K562 (cell line): Measurements from ENCODE around the gene MYBPHL. TPM values are rescaled to one million over a fixed set of nuclear protein-coding genes. Genes with fewer than 3 reads are reported as not detected.

Experiments used
- ADNP ChIP-seq: fragments of 200-800 bp; sonication (Bioruptor generic); IDR thresholded peaks from 2 replicates; pipeline ENCODE4 v1.6.1; 2016; ENCODE audit warnings: missing genetic modification characterization, missing compliant biosample characterization
- CHD2 ChIP-seq: IDR thresholded peaks from 2 replicates; pipeline ENCODE4 v1.6.1; 2011; ENCODE audit warnings: low read depth, low read length
- DMBX1 ChIP-seq: fragments of 250-450 bp; sonication (Bioruptor Pico); IDR thresholded peaks from 2 replicates; pipeline ENCODE4 v1.8.0; 2022; ENCODE audit warnings: inconsistent platforms, mild to moderate bottlenecking, moderate library complexity, borderline replicate concordance
- EHMT2 ChIP-seq: fragments of 450-650 bp; IDR thresholded peaks from 2 replicates; pipeline ENCODE4 v1.6.1; 2018; ENCODE audit warnings: antibody characterized with exemption
- MEF2A ChIP-seq: IDR thresholded peaks from 2 replicates; pipeline ENCODE4 v1.6.1; 2011; ENCODE audit warnings: low read depth, mild to moderate bottlenecking, low read length, moderate library complexity; ENCODE audit not compliant: control insufficient read depth
- NFATC3 ChIP-seq: fragments of 450-650 bp; IDR thresholded peaks from 2 replicates; pipeline ENCODE4 v1.6.1; 2017; ENCODE audit warnings: mild to moderate bottlenecking
- NRF1 ChIP-seq, 2 experiments: fragments of 450-650 bp; IDR thresholded peaks in 1 of 2; conservative IDR thresholded peaks in 1 of 2; 2 replicates each; pipeline ENCODE4 v1.6.1; 2014; ENCODE audit warnings: mild to moderate bottlenecking in 2 of 2
- PHF8 ChIP-seq: fragments of 200-600 bp; sonication (generic); IDR thresholded peaks from 2 replicates; pipeline ENCODE4 v1.6.1; 2012; ENCODE audit warnings: mixed run types, mild to moderate bottlenecking, inconsistent platforms, low read length, moderate library complexity, borderline replicate concordance
- RB1 ChIP-seq: fragments of 450-650 bp; IDR thresholded peaks from 2 replicates; pipeline ENCODE4 v1.6.1; 2017; ENCODE audit warnings: low read depth, mild to moderate bottlenecking
- SFPQ ChIP-seq: fragments of 200-400 bp; formaldehyde crosslinking; IDR thresholded peaks from 2 replicates; pipeline ENCODE4 v1.6.1; 2017; ENCODE audit warnings: mild to moderate bottlenecking, low read depth, low read length, moderate library complexity
- TOE1 ChIP-seq, 2 experiments: fragments of 450-650 bp in 1 of 2; sonication (generic) in 1 of 2; formaldehyde crosslinking in 1 of 2; IDR thresholded peaks; 2 replicates each; pipeline versions ENCODE4 v1.7.1 to v1.8.0; 2016 to 2022; ENCODE audit warnings: borderline replicate concordance in 2 of 2, mild to moderate bottlenecking in 2 of 2, antibody characterized with exemption in 1 of 2, inconsistent platforms in 1 of 2, low read depth in 1 of 2, missing genetic modification reagents in 1 of 2, moderate library complexity in 1 of 2
- ZNF12 ChIP-seq: sonication (generic); formaldehyde crosslinking; IDR thresholded peaks from 2 replicates; pipeline ENCODE4 v1.4.0; 2020; ENCODE audit warnings: mild to moderate bottlenecking, missing genetic modification reagents
- ZNF583 ChIP-seq: fragments of 250-450 bp; sonication (Bioruptor Pico); IDR thresholded peaks from 2 replicates; pipeline ENCODE4 v1.4.0; 2020
- ZNF589 ChIP-seq: fragments of 200-800 bp; sonication (Bioruptor generic); IDR thresholded peaks from 2 replicates; pipeline ENCODE4 v1.6.1; 2016; ENCODE audit warnings: low read depth, missing genetic modification characterization, missing compliant biosample characterization
- ZNF639 ChIP-seq, 2 experiments: fragments of 200-800 bp in 1 of 2; sonication (Bioruptor generic) in 1 of 2; sonication (generic) in 1 of 2; formaldehyde crosslinking in 1 of 2; IDR thresholded peaks in 1 of 2; conservative IDR thresholded peaks in 1 of 2; 2 replicates each; pipeline versions ENCODE4 v1.5.0 to v1.6.1; 2016 to 2020; ENCODE audit warnings: missing compliant biosample characterization in 1 of 2, missing genetic modification characterization in 1 of 2, missing genetic modification reagents in 1 of 2
- polyA plus RNA-seq, 8 experiments: library from polyadenylated mRNA; depleted of rRNA in 4 of 8; stranded (reverse) in 5 of 8; unstranded in 3 of 8; fragments of >200 nt; fragmentation: Nextera tagmentation in 2 of 8; fragmentation: Illumina TruSeq in 1 of 8; extraction: Ambion mirVana in 2 of 8; extraction: Trizol in 1 of 8; gene quantifications; 2 replicates each; pipeline versions ENCODE4 v1.2.1 to v1.2.3, GENCODE V29; 2011 to 2014; ENCODE audit warnings: inconsistent platforms in 1 of 8, missing spikeins in 1 of 8
- total RNA-seq, 7 experiments: library from RNA; depleted of rRNA in 6 of 7; stranded (reverse); fragments of >200 nt in 6 of 7; fragmentation: Illumina TruSeq in 2 of 7; extraction: Trizol in 2 of 7; gene quantifications; 2 replicates each; pipeline versions ENCODE4 v1.2.1 to v1.2.3, GENCODE V29; 2011 to 2021; ENCODE audit warnings: low replicate concordance in 1 of 7
- TF ChIP-seq, protein P1 (sequence below): fragments of 450-650 bp; formaldehyde crosslinking; IDR thresholded peaks from 2 replicates; pipeline ENCODE4 v1.4.0; 2020; ENCODE audit warnings: mild to moderate bottlenecking, moderate library complexity
- TF ChIP-seq, protein P2 (sequence below): sonication (generic); formaldehyde crosslinking; IDR thresholded peaks from 2 replicates; pipeline ENCODE4 v1.8.1; 2023; ENCODE audit warnings: mild to moderate bottlenecking, missing genetic modification reagents
- TF ChIP-seq, protein P3 (sequence below): sonication (generic); formaldehyde crosslinking; IDR thresholded peaks from 2 replicates; pipeline ENCODE4 v1.8.0; 2022; ENCODE audit warnings: missing genetic modification reagents, mild to moderate bottlenecking, moderate library complexity, borderline replicate concordance

The MYBPHL gene
- total and polyA plus RNA-seq, 9 of the 15 experiments (the other 6 are each of a cell fraction or from before 2014, with no cell fraction given): 0.20 to 1.9 (median 0.33) TPM

- TF ChIP-seq TOE1 (IDR thresholded peaks at IDR 0.05; ENCODE audit: borderline replicate concordance) (0 out of 2 replicates have a peak, but pooled peaks have one; percentile 4), TOE1 (CRISPR knock-in tag; IDR thresholded peaks at IDR 0.05; ENCODE audit: borderline replicate concordance, low read depth) (no peak), PHF8 (peak; percentile 10; the same call in 1 of the 2 replicates), ZNF589 (peak; percentile 70; the same call in 1 of the 2 replicates), CHD2 (0 out of 2 replicates have a peak, but pooled peaks have one; percentile 14), DMBX1 (CRISPR knock-in tag) (0 out of 2 replicates have a peak, but pooled peaks have one; percentile 53), ZNF583 (CRISPR knock-in tag) (no peak), EHMT2 (0 out of 2 replicates have a peak, but pooled peaks have one; percentile 48), ADNP (no peak), ZNF639 (CRISPR knock-in tag; conservative IDR thresholded peaks at IDR 0.05 in 1 of 2, IDR thresholded peaks at IDR 0.05 in 1 of 2) (0 out of 4 replicates have a peak, but pooled peaks of 1 of the 2 experiments have one; percentile 27), NFATC3 (no peak), SFPQ (no peak), NRF1 (conservative IDR thresholded peaks at IDR 0.05 in 1 of 2, IDR thresholded peaks at IDR 0.05 in 1 of 2) (peak in 1 of 2 experiments; percentile 16; a peak in 1 of 4 replicates), MEF2A (no peak), RB1 (peak; percentile 25; the same call in 1 of the 2 replicates), ZNF12 (CRISPR knock-in tag) (no peak)
- TF ChIP-seq, protein P1, sequence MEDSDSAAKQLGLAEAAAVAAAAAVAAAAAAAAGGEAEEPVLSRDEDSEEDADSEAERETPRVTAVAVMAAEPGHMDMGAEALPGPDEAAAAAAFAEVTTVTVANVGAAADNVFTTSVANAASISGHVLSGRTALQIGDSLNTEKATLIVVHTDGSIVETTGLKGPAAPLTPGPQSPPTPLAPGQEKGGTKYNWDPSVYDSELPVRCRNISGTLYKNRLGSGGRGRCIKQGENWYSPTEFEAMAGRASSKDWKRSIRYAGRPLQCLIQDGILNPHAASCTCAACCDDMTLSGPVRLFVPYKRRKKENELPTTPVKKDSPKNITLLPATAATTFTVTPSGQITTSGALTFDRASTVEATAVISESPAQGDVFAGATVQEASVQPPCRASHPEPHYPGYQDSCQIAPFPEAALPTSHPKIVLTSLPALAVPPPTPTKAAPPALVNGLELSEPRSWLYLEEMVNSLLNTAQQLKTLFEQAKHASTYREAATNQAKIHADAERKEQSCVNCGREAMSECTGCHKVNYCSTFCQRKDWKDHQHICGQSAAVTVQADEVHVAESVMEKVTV (CRISPR knock-in tag): no peak
- TF ChIP-seq, protein P2, sequence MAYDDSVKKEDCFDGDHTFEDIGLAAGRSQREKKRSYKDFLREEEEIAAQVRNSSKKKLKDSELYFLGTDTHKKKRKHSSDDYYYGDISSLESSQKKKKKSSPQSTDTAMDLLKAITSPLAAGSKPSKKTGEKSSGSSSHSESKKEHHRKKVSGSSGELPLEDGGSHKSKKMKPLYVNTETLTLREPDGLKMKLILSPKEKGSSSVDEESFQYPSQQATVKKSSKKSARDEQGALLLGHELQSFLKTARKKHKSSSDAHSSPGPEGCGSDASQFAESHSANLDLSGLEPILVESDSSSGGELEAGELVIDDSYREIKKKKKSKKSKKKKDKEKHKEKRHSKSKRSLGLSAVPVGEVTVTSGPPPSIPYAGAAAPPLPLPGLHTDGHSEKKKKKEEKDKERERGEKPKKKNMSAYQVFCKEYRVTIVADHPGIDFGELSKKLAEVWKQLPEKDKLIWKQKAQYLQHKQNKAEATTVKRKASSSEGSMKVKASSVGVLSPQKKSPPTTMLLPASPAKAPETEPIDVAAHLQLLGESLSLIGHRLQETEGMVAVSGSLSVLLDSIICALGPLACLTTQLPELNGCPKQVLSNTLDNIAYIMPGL (CRISPR knock-in tag): no peak
- TF ChIP-seq, protein P3, sequence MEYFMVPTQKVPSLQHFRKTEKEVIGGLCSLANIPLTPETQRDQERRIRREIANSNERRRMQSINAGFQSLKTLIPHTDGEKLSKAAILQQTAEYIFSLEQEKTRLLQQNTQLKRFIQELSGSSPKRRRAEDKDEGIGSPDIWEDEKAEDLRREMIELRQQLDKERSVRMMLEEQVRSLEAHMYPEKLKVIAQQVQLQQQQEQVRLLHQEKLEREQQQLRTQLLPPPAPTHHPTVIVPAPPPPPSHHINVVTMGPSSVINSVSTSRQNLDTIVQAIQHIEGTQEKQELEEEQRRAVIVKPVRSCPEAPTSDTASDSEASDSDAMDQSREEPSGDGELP (CRISPR knock-in tag): peak; percentile 68; the same call in 1 of the 2 replicates
Measured at GRCh38 chr1:109254621-109255096, 52.2 kb downstream of the MYBPHL start (continued).
